MG63 (cell line): ENCODE results near the gene WBP2. TPM values are rescaled to one million over a fixed set of nuclear protein-coding genes. Genes with fewer than 3 reads are reported as not detected.

Experiments
- DNase-seq: peaks from one replicate; pipeline ENCODE4 v3.0.0-alpha.2; 2020
- H3K27me3 ChIP-seq: fragments of 250-450 bp; sonication (Bioruptor Pico); 2 replicates; pipeline ENCODE4 v1.5.1; 2020; ENCODE audit warnings: mild to moderate bottlenecking, moderate library complexity
- H3K36me3 ChIP-seq: fragments of 250-450 bp; sonication (Bioruptor Pico); 2 replicates; pipeline ENCODE4 v1.5.1; 2020; ENCODE audit warnings: mild to moderate bottlenecking, moderate library complexity
- H3K4me3 ChIP-seq: fragments of 250-450 bp; sonication (Bioruptor Pico); 2 replicates; pipeline ENCODE4 v1.5.1; 2020; ENCODE audit warnings: mild to moderate bottlenecking, moderate library complexity
- H3K9me3 ChIP-seq: fragments of 250-450 bp; sonication (Bioruptor Pico); 2 replicates; pipeline ENCODE4 v1.5.1; 2020; ENCODE audit warnings: mild to moderate bottlenecking, moderate library complexity
- total RNA-seq: library from RNA; depleted of rRNA; stranded (reverse); fragments of >200 nt; shearing (Covaris generic); gene quantifications from 2 replicates; pipeline ENCODE4 v1.2.3, GENCODE V29; 2014; ENCODE audit warnings: low replicate concordance; rRNA removed

Gene WBP2
- total RNA-seq = 6.6 and 7.9 TPM in 2 replicates

GRCh38 chr17:75855310-75856061 is at the start of gene WBP2:
Gene WBP2, minus strand, starts transcription at chr17:75855335. Its CDS starts 38 bp downstream, at chr17:75855297.
- Histone ChIP-seq H3K27me3 (no peaks in the 10 kb centered on the region), H3K4me3 (peak within 1 kb of the TSS; percentile 93), H3K9me3 (no peaks in the 10 kb centered on the region), H3K36me3 (peaks cover 10% of the 10 kb centered on the region)
- peak; percentile 99 for DNase-seq

GRCh38 chr17:75902406-75902805 is 47.3 kb upstream of the WBP2 start:
- DNase-seq = no peak
- no peaks in the 10 kb centered on the region for H3K9me3 ChIP-seq
- H3K36me3 ChIP-seq = peaks cover 58% of the 10 kb centered on the region
- no peaks in the 10 kb centered on the region for H3K27me3 ChIP-seq
- H3K4me3 ChIP-seq = no peak overlapping the region

- Histone ChIP-seq H3K9me3 (no peaks in the 10 kb centered on the region), H3K4me3 (no peak overlapping the region), H3K36me3 (peaks cover 60% of the 10 kb centered on the region), H3K27me3 (no peaks in the 10 kb centered on the region)
- no peak for DNase-seq
These were observed 46.6 kb upstream of the WBP2 start for GRCh38 chr17:75901727-75902126.

- no peak for DNase-seq
- Histone ChIP-seq H3K4me3 (no peak overlapping the region), H3K36me3 (peaks cover 62% of the 10 kb centered on the region), H3K27me3 (no peaks in the 10 kb centered on the region), H3K9me3 (no peaks in the 10 kb centered on the region)
These were observed 45.8 kb upstream of the WBP2 start for GRCh38 chr17:75900691-75901533.

GRCh38 chr17:75899767-75900468 is 44.8 kb upstream of the WBP2 start:
- Histone ChIP-seq H3K27me3 (no peaks in the 10 kb centered on the region), H3K4me3 (no peak overlapping the region), H3K9me3 (no peaks in the 10 kb centered on the region), H3K36me3 (peaks cover 69% of the 10 kb centered on the region)
- DNase-seq = no peak

- DNase-seq = no peak
- Histone ChIP-seq H3K27me3 (no peaks in the 10 kb centered on the region), H3K9me3 (no peaks in the 10 kb centered on the region), H3K36me3 (peaks cover 73% of the 10 kb centered on the region), H3K4me3 (no peak overlapping the region)
These were observed 44.2 kb upstream of the WBP2 start for GRCh38 chr17:75899353-75899752.

- Histone ChIP-seq H3K4me3 (no peak overlapping the region), H3K36me3 (peaks cover 70% of the 10 kb centered on the region), H3K9me3 (no peaks in the 10 kb centered on the region), H3K27me3 (no peaks in the 10 kb centered on the region)
- no peak for DNase-seq
These were observed 43.7 kb upstream of the WBP2 start for GRCh38 chr17:75898791-75899190.

- Histone ChIP-seq H3K27me3 (no peaks in the 10 kb centered on the region), H3K9me3 (no peaks in the 10 kb centered on the region), H3K4me3 (no peak overlapping the region), H3K36me3 (peaks cover 75% of the 10 kb centered on the region)
- DNase-seq = no peak
These were observed 42.9 kb upstream of the WBP2 start for GRCh38 chr17:75898065-75898464.

- Histone ChIP-seq H3K27me3 (no peaks in the 10 kb centered on the region), H3K36me3 (peaks cover 74% of the 10 kb centered on the region), H3K4me3 (peak overlapping the region; percentile 92), H3K9me3 (no peaks in the 10 kb centered on the region)
- DNase-seq = no peak
These were observed 42.3 kb upstream of the WBP2 start for GRCh38 chr17:75897160-75898019.

- Histone ChIP-seq H3K4me3 (peak within 1 kb of the TSS; percentile 92), H3K9me3 (no peaks in the 10 kb centered on the region), H3K27me3 (no peaks in the 10 kb centered on the region), H3K36me3 (peaks cover 69% of the 10 kb centered on the region)
- DNase-seq = peak; percentile 85
These were observed 41.5 kb upstream of the WBP2 start, which contains the start of gene TRIM65 for GRCh38 chr17:75896415-75897159. Gene TRIM65, minus strand, starts transcription at chr17:75896951. Its CDS starts 14 bp downstream, at chr17:75896937.

- DNase-seq = peak; percentile 45
- H3K36me3 ChIP-seq = peaks cover 67% of the 10 kb centered on the region
- H3K9me3 ChIP-seq = no peaks in the 10 kb centered on the region
- no peaks in the 10 kb centered on the region for H3K27me3 ChIP-seq
- peak overlapping the region; percentile 92 for H3K4me3 ChIP-seq
These were observed 40.4 kb upstream of the WBP2 start for GRCh38 chr17:75895370-75896155.

GRCh38 chr17:75894049-75894733 is 39.1 kb upstream of the WBP2 start:
- Histone ChIP-seq H3K27me3 (no peaks in the 10 kb centered on the region), H3K36me3 (peaks cover 66% of the 10 kb centered on the region), H3K4me3 (no peak overlapping the region), H3K9me3 (no peaks in the 10 kb centered on the region)
- no peak for DNase-seq

- no peaks in the 10 kb centered on the region for H3K9me3 ChIP-seq
- H3K4me3 ChIP-seq = no peak overlapping the region
- peaks cover 58% of the 10 kb centered on the region for H3K36me3 ChIP-seq
- DNase-seq = no peak
- no peaks in the 10 kb centered on the region for H3K27me3 ChIP-seq
These were observed 38.3 kb upstream of the WBP2 start for GRCh38 chr17:75893305-75894048.
